GM23248 (cell line): Measurements from ENCODE around the gene SIX6. TPM values are rescaled to one million over a fixed set of nuclear protein-coding genes. Genes with fewer than 3 reads are reported as not detected.
"Not testable (repeated sequence)": the region's sequence is repeated elsewhere in the genome, so short reads cannot be mapped to it uniquely, and the experiment has no call there.

ENCODE experiments used
- DNase-seq: peaks from one replicate; pipeline ENCODE4 v3.0.0-alpha.2; 2015
- H2AFZ ChIP-seq: fragments of 200-600 bp; sonication (generic); 2 replicates; pipeline ENCODE4 v1.6.1; 2016; ENCODE audit warnings: antibody characterized with exemption
- H3F3A ChIP-seq: fragments of 200-600 bp; sonication (generic); 2 replicates; pipeline ENCODE4 v1.6.1; 2016; ENCODE audit warnings: mild to moderate bottlenecking, antibody characterized with exemption, mixed run types; ENCODE audit not compliant: insufficient read depth
- H3K27ac ChIP-seq: fragments of 200-600 bp; sonication (generic); 2 replicates; pipeline ENCODE4 v1.5.1; 2016; ENCODE audit warnings: mild to moderate bottlenecking
- H3K27me3 ChIP-seq: fragments of 200-600 bp; sonication (generic); replicated peaks from 2 replicates; pipeline ENCODE4 v1.6.1; 2016; ENCODE audit warnings: mild to moderate bottlenecking; ENCODE audit not compliant: insufficient read depth
- H3K36me3 ChIP-seq: fragments of 200-600 bp; sonication (generic); 2 replicates; pipeline ENCODE4 v1.6.1; 2016; ENCODE audit warnings: low read depth, mild to moderate bottlenecking
- H3K4me1 ChIP-seq: fragments of 200-600 bp; sonication (generic); 2 replicates; pipeline ENCODE4 v1.6.1; 2016; ENCODE audit warnings: mild to moderate bottlenecking; ENCODE audit not compliant: insufficient read depth
- H3K4me2 ChIP-seq: fragments of 200-600 bp; sonication (generic); one replicate; pipeline ENCODE4 v1.6.1; 2016; ENCODE audit warnings: mild to moderate bottlenecking; ENCODE audit not compliant: unreplicated experiment
- H3K4me3 ChIP-seq: fragments of 200-600 bp; sonication (generic); 2 replicates; pipeline ENCODE4 v1.5.1; 2016; ENCODE audit warnings: mild to moderate bottlenecking
- H3K79me2 ChIP-seq: fragments of 200-600 bp; sonication (generic); 2 replicates; pipeline ENCODE4 v1.6.1; 2016; ENCODE audit warnings: mild to moderate bottlenecking; ENCODE audit not compliant: insufficient read depth
- H3K9ac ChIP-seq: fragments of 200-600 bp; sonication (generic); 2 replicates; pipeline ENCODE4 v1.6.1; 2016; ENCODE audit warnings: mild to moderate bottlenecking
- H3K9me2 ChIP-seq: fragments of 200-600 bp; sonication (generic); 2 replicates; pipeline ENCODE4 v1.6.1; 2016; ENCODE audit warnings: mixed run types, mild to moderate bottlenecking, moderate library complexity; ENCODE audit not compliant: insufficient read depth
- H3K9me3 ChIP-seq: fragments of 200-600 bp; sonication (generic); one replicate; pipeline ENCODE4 v1.6.1; 2017; ENCODE audit warnings: low read depth
- H4K20me1 ChIP-seq: fragments of 200-600 bp; sonication (generic); 2 replicates; pipeline ENCODE4 v1.6.0; 2016; ENCODE audit not compliant: insufficient read depth
- EZH2 ChIP-seq: fragments of 200-600 bp; sonication (generic); IDR thresholded peaks from 2 replicates; pipeline ENCODE4 v1.6.1; 2018; ENCODE audit warnings: antibody characterized with exemption, mild to moderate bottlenecking; ENCODE audit not compliant: insufficient read depth, poor library complexity, severe bottlenecking
- EZH2phosphoT487 ChIP-seq: fragments of 200-600 bp; sonication (generic); IDR thresholded peaks from 2 replicates; pipeline ENCODE4 v1.6.1; 2018; ENCODE audit warnings: antibody characterized with exemption, moderate library complexity, mild to moderate bottlenecking, low read depth; ENCODE audit not compliant: insufficient read depth
- WGBS, 2 experiments: methylation state at CpG; one replicate each; pipeline ENCODE4 v1.1.6; 2015 to 2017; ENCODE audit warnings: low lambda C conversion rate in 2 of 2, low coverage in 1 of 2; ENCODE audit errors: missing lambda C conversion rate in 2 of 2; 5-methylcytosine and 5-hydroxymethylcytosine counted together
- in situ Hi-C: fragments of 300-500 bp; cut with MboI; formaldehyde crosslinking; loops from 2 replicates; pipeline ENCODE4 v1.15.0; 2020
- polyA plus RNA-seq: library from polyadenylated mRNA; unstranded; fragments of >200 nt; fragmentation: Nextera tagmentation; extraction: Ambion mirVana; gene quantifications from 2 replicates; pipeline ENCODE4 v1.2.1, GENCODE V29; 2016
- total RNA-seq: library from RNA; depleted of rRNA; stranded (reverse); fragments of >200 nt; shearing (Covaris generic); gene quantifications from 2 replicates; pipeline ENCODE4 v1.2.3, GENCODE V29; 2014; rRNA removed

The SIX6 gene
- total RNA-seq = not detected in 2 replicates
- not detected in 2 replicates for polyA plus RNA-seq

GRCh38 chr14:60508707-60509437 is at the start of gene SIX6:
Gene SIX6 (plus strand): TSS chr14:60509146. CDS start chr14:60509399, 253 bp downstream.
- Histone ChIP-seq H3K27me3 (peaks cover 99% of the 10 kb centered on the region), H3K9ac (no peak within 1 kb of the TSS), H3K4me2 (no peak within 1 kb of the TSS), H4K20me1 (no peaks in the 10 kb centered on the region), H3K36me3 (no peaks in the 10 kb centered on the region), H3K4me3 (no peak within 1 kb of the TSS), H3K9me2 (no peaks in the 10 kb centered on the region), H3K9me3 (no peaks in the 10 kb centered on the region), H3K79me2 (no peaks in the 10 kb centered on the region), H3F3A (no peaks in the 10 kb centered on the region), H3K27ac (no peak within 1 kb of the TSS), H3K4me1 (no peaks in the 10 kb centered on the region), H2AFZ (no peak within 1 kb of the TSS)
- DNase-seq = peak; percentile 39
- in situ Hi-C loops = no loop called here
- TF ChIP-seq EZH2 (peak; percentile 18), EZH2phosphoT487 (no peak)
- 3 to 4% methylated on average over 44 to 45 of the region's 55 CpGs for WGBS, 2 experiments

DNA sequence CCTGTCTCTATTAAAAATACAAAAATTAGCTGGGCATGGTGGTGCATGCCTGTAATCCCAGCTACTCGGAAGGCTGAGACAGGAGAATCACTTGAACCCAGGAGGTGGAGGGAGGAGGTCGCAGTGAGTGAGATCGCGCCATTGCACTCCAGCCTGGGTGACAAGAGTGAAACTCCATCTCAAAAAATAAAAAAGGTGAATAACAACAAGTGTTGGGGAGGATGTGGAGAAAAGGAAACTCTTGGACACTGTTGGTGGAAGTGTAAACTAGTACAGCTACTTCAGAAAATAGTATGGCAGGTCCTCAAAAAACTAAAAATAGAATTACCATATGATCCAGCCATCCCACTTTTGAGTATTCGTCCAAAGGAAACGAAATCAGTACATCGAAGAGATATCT is 28.7 kb upstream of the SIX6 start:
- H3K79me2 ChIP-seq, H3K9me3 ChIP-seq, H3K9ac ChIP-seq, H4K20me1 ChIP-seq, H3K9me2 ChIP-seq, H3F3A ChIP-seq, H3K4me2 ChIP-seq, H3K4me3 ChIP-seq, DNase-seq, H3K27ac ChIP-seq, H3K36me3 ChIP-seq, H2AFZ ChIP-seq, H3K4me1 ChIP-seq, in situ Hi-C loops: not testable (repeated sequence)
- peaks cover 23% of the 10 kb centered on the region for H3K27me3 ChIP-seq
- WGBS, 2 experiments = 53 to 54% methylated on average over 7 of the region's 7 CpGs

GRCh38 chr14:60482743-60483142 is 26.2 kb upstream of the SIX6 start:
- Histone ChIP-seq H2AFZ (no peak overlapping the region), H3K4me1 (no peaks in the 10 kb centered on the region), H3K27ac (no peak overlapping the region), H3K4me3 (no peak overlapping the region), H3K9me3 (no peaks in the 10 kb centered on the region), H3K9me2 (no peaks in the 10 kb centered on the region), H3K36me3 (no peaks in the 10 kb centered on the region), H3K4me2 (no peak overlapping the region), H3K79me2 (no peaks in the 10 kb centered on the region), H4K20me1 (no peaks in the 10 kb centered on the region), H3F3A (no peaks in the 10 kb centered on the region), H3K9ac (no peak overlapping the region), H3K27me3 (peaks cover 47% of the 10 kb centered on the region)
- 23 to 25% methylated on average over 1 of the region's 1 CpG for WGBS, 2 experiments
- no peak for DNase-seq
- TF ChIP-seq EZH2phosphoT487 = no peak
- TF ChIP-seq EZH2 = no peak
- in situ Hi-C loops = no loop called here

- TF ChIP-seq EZH2phosphoT487 (no peak), EZH2 (no peak)
- WGBS, 2 experiments = 12 to 15% methylated on average over 25 of the region's 25 CpGs
- Histone ChIP-seq H4K20me1 (no peaks in the 10 kb centered on the region), H3K4me1 (no peaks in the 10 kb centered on the region), H2AFZ (peak overlapping the region; percentile 63; the same call in 1 of the 2 replicates), H3K9me3 (no peaks in the 10 kb centered on the region), H3K79me2 (no peaks in the 10 kb centered on the region), H3K4me3 (no peak overlapping the region), H3F3A (no peaks in the 10 kb centered on the region), H3K27ac (no peak overlapping the region), H3K27me3 (peaks cover 62% of the 10 kb centered on the region), H3K9ac (no peak overlapping the region), H3K4me2 (no peak overlapping the region), H3K9me2 (no peaks in the 10 kb centered on the region), H3K36me3 (no peaks in the 10 kb centered on the region)
- in situ Hi-C loops = no loop called here
- no peak for DNase-seq
Measured at GRCh38 chr14:60485057-60485597, 23.8 kb upstream of the SIX6 start.
